KMS-11 (cell line): Measurements from ENCODE around the gene ZNF639.

ENCODE experiments used
- H2AFZ ChIP-seq: fragments of 200-600 bp; sonication (generic); 2 replicates; pipeline ENCODE4 v1.6.1; 2016; ENCODE audit warnings: antibody characterized with exemption, mixed run types, low read depth
- H3K27ac ChIP-seq: fragments of 200-600 bp; sonication (generic); 2 replicates; pipeline ENCODE4 v1.6.1; 2016; ENCODE audit warnings: mild to moderate bottlenecking, mixed run types
- H3K27me3 ChIP-seq: fragments of 200-600 bp; sonication (generic); 2 replicates; pipeline ENCODE4 v1.6.1; 2017; ENCODE audit warnings: mild to moderate bottlenecking, low read depth, mixed run types, moderate library complexity; ENCODE audit not compliant: insufficient read depth
- H3K36me3 ChIP-seq: fragments of 200-600 bp; sonication (generic); 2 replicates; pipeline ENCODE4 v1.6.1; 2017; ENCODE audit warnings: mild to moderate bottlenecking, mixed run types; ENCODE audit not compliant: insufficient read depth
- H3K4me1 ChIP-seq: fragments of 200-600 bp; sonication (generic); 2 replicates; pipeline ENCODE4 v1.6.1; 2016; ENCODE audit warnings: mild to moderate bottlenecking, low read depth, mixed run types; ENCODE audit not compliant: poor library complexity, severe bottlenecking
- H3K4me2 ChIP-seq: fragments of 200-600 bp; sonication (generic); 2 replicates; pipeline ENCODE4 v1.7.0; 2016; ENCODE audit warnings: mild to moderate bottlenecking, mixed run types
- H3K4me3 ChIP-seq: fragments of 200-600 bp; sonication (generic); IDR thresholded peaks from 2 replicates; pipeline ENCODE4 v1.6.1; 2017; ENCODE audit warnings: low read depth, low read length, mixed read lengths; ENCODE audit not compliant: insufficient read depth
- H3K79me2 ChIP-seq: fragments of 200-600 bp; sonication (generic); 2 replicates; pipeline ENCODE4 v1.6.1; 2016; ENCODE audit warnings: low read depth, mixed run types; ENCODE audit not compliant: insufficient read depth
- H3K9ac ChIP-seq: fragments of 200-600 bp; sonication (generic); 2 replicates; pipeline ENCODE4 v1.6.1; 2016; ENCODE audit warnings: mild to moderate bottlenecking, mixed run types
- H4K20me1 ChIP-seq: fragments of 200-600 bp; sonication (generic); 2 replicates; pipeline ENCODE4 v1.6.1; 2016; ENCODE audit warnings: mild to moderate bottlenecking, mixed run types; ENCODE audit not compliant: insufficient read depth
- TF ChIP-seq, protein P1 (sequence below): fragments of 200-600 bp; sonication (generic); conservative IDR thresholded peaks from 2 replicates; pipeline ENCODE4 v1.6.1; 2017; ENCODE audit warnings: low read depth, mild to moderate bottlenecking, antibody characterized with exemption, low read length, moderate library complexity, mixed read lengths

Gene ZNF639

DNA sequence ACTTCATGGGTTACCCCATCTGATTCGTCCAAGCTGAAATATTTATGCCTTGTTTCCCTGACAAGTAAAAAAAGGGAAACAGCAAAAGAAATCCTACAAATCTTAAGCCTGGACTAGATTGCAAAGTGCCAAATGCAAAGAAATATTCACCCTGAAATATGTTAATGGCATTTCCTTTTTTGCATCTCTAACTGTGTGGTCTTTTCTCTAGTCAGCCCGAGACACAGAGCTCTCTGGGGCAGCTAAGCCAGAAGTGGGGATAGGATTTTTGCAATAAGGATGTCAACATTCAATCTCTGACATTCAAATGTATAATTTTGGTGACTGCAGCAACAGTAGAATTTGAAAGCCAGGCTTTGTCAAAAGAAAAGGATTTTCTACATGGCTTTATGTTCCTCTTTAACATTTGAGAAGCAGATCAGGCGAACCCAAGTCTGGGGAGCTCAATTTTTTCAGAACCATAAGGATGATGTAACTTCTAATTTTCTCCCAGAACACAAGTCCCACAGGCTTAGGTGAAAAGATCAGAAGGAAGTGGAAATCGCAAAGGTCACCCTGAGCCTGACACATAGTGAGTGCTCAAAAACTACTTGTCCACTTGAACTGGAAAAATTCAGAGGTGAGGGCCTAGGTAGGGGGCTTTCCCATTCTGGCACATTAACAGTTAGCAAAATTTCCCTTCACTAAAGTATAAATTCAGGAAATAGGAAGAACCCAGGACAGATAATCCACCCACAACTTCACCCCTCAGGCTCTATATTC lies 43.7 kb upstream of the ZNF639 start:
- H3K79me2 ChIP-seq = no peaks in the 10 kb centered on the region
- H3K36me3 ChIP-seq = no peaks in the 10 kb centered on the region
- no peak overlapping the region for H3K4me2 ChIP-seq
- H3K4me3 ChIP-seq = no peak overlapping the region
- H3K9ac ChIP-seq = no peak overlapping the region
- H3K4me1 ChIP-seq = no peaks in the 10 kb centered on the region
- H4K20me1 ChIP-seq = no peaks in the 10 kb centered on the region
- H3K27me3 ChIP-seq = no peaks in the 10 kb centered on the region
- no peak overlapping the region for H3K27ac ChIP-seq
- TF ChIP-seq, protein P1, sequence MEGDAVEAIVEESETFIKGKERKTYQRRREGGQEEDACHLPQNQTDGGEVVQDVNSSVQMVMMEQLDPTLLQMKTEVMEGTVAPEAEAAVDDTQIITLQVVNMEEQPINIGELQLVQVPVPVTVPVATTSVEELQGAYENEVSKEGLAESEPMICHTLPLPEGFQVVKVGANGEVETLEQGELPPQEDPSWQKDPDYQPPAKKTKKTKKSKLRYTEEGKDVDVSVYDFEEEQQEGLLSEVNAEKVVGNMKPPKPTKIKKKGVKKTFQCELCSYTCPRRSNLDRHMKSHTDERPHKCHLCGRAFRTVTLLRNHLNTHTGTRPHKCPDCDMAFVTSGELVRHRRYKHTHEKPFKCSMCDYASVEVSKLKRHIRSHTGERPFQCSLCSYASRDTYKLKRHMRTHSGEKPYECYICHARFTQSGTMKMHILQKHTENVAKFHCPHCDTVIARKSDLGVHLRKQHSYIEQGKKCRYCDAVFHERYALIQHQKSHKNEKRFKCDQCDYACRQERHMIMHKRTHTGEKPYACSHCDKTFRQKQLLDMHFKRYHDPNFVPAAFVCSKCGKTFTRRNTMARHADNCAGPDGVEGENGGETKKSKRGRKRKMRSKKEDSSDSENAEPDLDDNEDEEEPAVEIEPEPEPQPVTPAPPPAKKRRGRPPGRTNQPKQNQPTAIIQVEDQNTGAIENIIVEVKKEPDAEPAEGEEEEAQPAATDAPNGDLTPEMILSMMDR = no peak
- no peak overlapping the region for H2AFZ ChIP-seq

DNA sequence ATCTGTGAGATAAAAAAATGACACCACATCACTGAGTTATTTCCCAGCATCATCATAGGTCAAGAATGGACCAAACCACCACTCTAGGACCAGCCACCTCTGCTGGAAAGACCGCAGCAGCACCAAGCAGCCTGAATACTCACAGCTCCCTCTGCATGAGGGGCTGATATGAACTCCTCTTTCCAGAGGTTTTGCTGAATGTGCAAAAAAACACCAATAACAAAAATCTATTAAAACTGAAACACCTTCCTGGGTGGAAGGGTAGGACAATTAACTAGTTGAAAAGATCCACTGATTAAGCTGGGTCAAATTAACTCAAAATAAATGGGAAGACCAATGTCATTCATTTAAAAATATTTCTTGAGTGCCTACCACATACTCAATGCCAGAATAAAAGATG lies 43.0 kb upstream of the ZNF639 start:
- TF ChIP-seq, protein P1 = no peak
- Histone ChIP-seq H3K4me1 (no peaks in the 10 kb centered on the region), H4K20me1 (no peaks in the 10 kb centered on the region), H2AFZ (no peak overlapping the region), H3K36me3 (no peaks in the 10 kb centered on the region), H3K27ac (no peak overlapping the region), H3K9ac (no peak overlapping the region), H3K4me2 (no peak overlapping the region), H3K27me3 (no peaks in the 10 kb centered on the region), H3K4me3 (no peak overlapping the region), H3K79me2 (no peaks in the 10 kb centered on the region)

DNA sequence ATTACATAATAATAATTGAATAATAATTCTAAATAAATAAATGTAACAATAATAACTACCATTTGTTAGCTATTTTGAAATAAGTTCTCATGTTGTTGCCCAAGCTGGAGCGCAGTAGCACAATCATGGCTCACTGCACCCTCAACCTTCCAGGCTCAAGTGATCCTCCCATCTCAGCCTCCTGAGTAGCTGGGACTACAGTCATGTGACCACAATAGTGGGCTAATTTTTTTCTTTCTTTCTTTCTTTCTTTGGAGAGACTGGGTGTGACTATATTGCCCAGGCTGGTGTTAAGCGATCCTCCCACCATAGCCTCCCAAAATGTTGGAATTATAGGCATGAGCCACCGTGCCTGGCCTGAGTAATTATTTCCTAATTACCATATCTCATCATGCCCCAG lies 41.0 kb upstream of the ZNF639 start:
- no peak overlapping the region for H3K4me3 ChIP-seq
- no peaks in the 10 kb centered on the region for H4K20me1 ChIP-seq
- H3K27me3 ChIP-seq = no peaks in the 10 kb centered on the region
- TF ChIP-seq, protein P1 = no peak
- H3K9ac ChIP-seq = no peak overlapping the region
- H3K4me2 ChIP-seq = no peak overlapping the region
- no peak overlapping the region for H3K27ac ChIP-seq
- H3K4me1 ChIP-seq = no peaks in the 10 kb centered on the region
- no peaks in the 10 kb centered on the region for H3K36me3 ChIP-seq
- H2AFZ ChIP-seq = no peak overlapping the region
- H3K79me2 ChIP-seq = no peaks in the 10 kb centered on the region

GRCh38 chr3:179286331-179286730 lies 36.5 kb upstream of the ZNF639 start:
- no peak overlapping the region for H3K27ac ChIP-seq
- no peak overlapping the region for H3K9ac ChIP-seq
- no peaks in the 10 kb centered on the region for H3K36me3 ChIP-seq
- TF ChIP-seq, protein P1 = no peak
- no peaks in the 10 kb centered on the region for H3K79me2 ChIP-seq
- no peaks in the 10 kb centered on the region for H4K20me1 ChIP-seq
- H3K4me3 ChIP-seq = no peak overlapping the region
- H2AFZ ChIP-seq = no peak overlapping the region
- H3K4me2 ChIP-seq = no peak overlapping the region
- no peaks in the 10 kb centered on the region for H3K4me1 ChIP-seq
- H3K27me3 ChIP-seq = no peaks in the 10 kb centered on the region
